Panc1 (cell line): Measurements from ENCODE around the gene MRTFA. TPM values are rescaled to one million over a fixed set of nuclear protein-coding genes. Genes with fewer than 3 reads are reported as not detected.

Experiments used
- ATAC-seq: fragments of 200-7000 bp; cut with Tn5 transposase; 2 replicates; pipeline ENCODE4 v1.9.1; 2020; ENCODE audit warnings: mild to moderate bottlenecking, moderate library complexity
- BruUV-seq: library from RNA; stranded (reverse); fragments of 400-500 nt; replicated peaks from 2 replicates; lab custom pipeline; 2021; lab: Mats Ljungman, UMichigan
- CTCF ChIA-PET: fragments of 300-600 bp; sonication (Branson Sonifier 250); formaldehyde crosslinking; loops from one replicate; lab custom pipeline; 2022; ENCODE audit warnings: antibody characterized with exemption; lab: Charles Lee
- POLR2A ChIA-PET: fragments of 300-600 bp; sonication (Branson Sonifier 250); formaldehyde crosslinking; loops from one replicate; lab custom pipeline; 2022; ENCODE audit warnings: antibody characterized with exemption; lab: Charles Lee
- DNase-seq: peaks from one replicate; pipeline ENCODE4 v3.0.0-alpha.2; 2010; ENCODE audit warnings: low read depth, low spot score
- H3K27ac ChIP-seq: 2 replicates; pipeline ENCODE4 v1.5.1; 2011; ENCODE audit warnings: mild to moderate bottlenecking, low read length, inconsistent platforms
- H3K27me3 ChIP-seq: fragments of 200-500 bp; sonication (Bioruptor generic); 2 replicates; pipeline ENCODE4 v1.6.0; 2014; ENCODE audit warnings: low read length, inconsistent platforms; ENCODE audit not compliant: control insufficient read depth, insufficient read depth
- H3K36me3 ChIP-seq: fragments of 200-500 bp; sonication (Bioruptor generic); 2 replicates; pipeline ENCODE4 v1.5.1; 2014; ENCODE audit warnings: inconsistent platforms, mild to moderate bottlenecking, low read length, moderate library complexity; ENCODE audit not compliant: control insufficient read depth, insufficient read depth
- H3K4me1 ChIP-seq: 2 replicates; pipeline ENCODE4 v1.5.1; 2011; ENCODE audit warnings: inconsistent platforms, mild to moderate bottlenecking, low read length, moderate library complexity; ENCODE audit not compliant: control insufficient read depth, insufficient read depth
- H3K4me3 ChIP-seq, 2 experiments: 2 replicates each; pipeline ENCODE4 v1.5.1; 2011 to 2012; ENCODE audit warnings: low read depth in 2 of 2, low read length in 2 of 2, mild to moderate bottlenecking in 2 of 2, inconsistent platforms in 1 of 2, moderate library complexity in 1 of 2
- H3K9me3 ChIP-seq: fragments of 200-500 bp; sonication (Bioruptor generic); 2 replicates; pipeline ENCODE4 v1.5.1; 2014; ENCODE audit warnings: low read depth, mild to moderate bottlenecking, inconsistent platforms, low read length, moderate library complexity; ENCODE audit not compliant: control insufficient read depth, insufficient read depth
- POLR2AphosphoS5 ChIP-seq: IDR thresholded peaks from 2 replicates; pipeline ENCODE4 v1.6.1; 2012; ENCODE audit warnings: mild to moderate bottlenecking, low read depth, low read length, moderate library complexity
- REST ChIP-seq, 2 experiments: IDR thresholded peaks; 2 replicates each; pipeline ENCODE4 v1.6.1; 2011 to 2012; ENCODE audit warnings: low read depth in 2 of 2, control low read depth in 1 of 2, low read length in 1 of 2, mild to moderate bottlenecking in 1 of 2, moderate library complexity in 1 of 2; ENCODE audit not compliant: insufficient read depth in 1 of 2
- SIN3A ChIP-seq: IDR thresholded peaks from 2 replicates; pipeline ENCODE4 v1.6.1; 2012; ENCODE audit warnings: low read depth, mild to moderate bottlenecking, low read length, moderate library complexity, borderline replicate concordance; ENCODE audit not compliant: insufficient read depth
- TCF7L2 ChIP-seq: IDR thresholded peaks from 2 replicates; pipeline ENCODE4 v1.6.1; 2011; ENCODE audit warnings: mild to moderate bottlenecking, low read depth, low read length, inconsistent platforms
- in situ Hi-C: cut with HindIII; loops from 2 replicates; pipeline ENCODE4 v1.10.0; 2016; ENCODE audit warnings: low sequenced_read_pairs, low pct_unique_long_range_greater_than_20kb
- intact Hi-C: fragments of 100-400 bp; cut with micrococcal nuclease; formaldehyde crosslinking; loops from one replicate; pipeline ENCODE4 v1.10.0; 2022; ENCODE audit not compliant: unreplicated experiment
- total RNA-seq: library from RNA; stranded (reverse); gene quantifications from one replicate; pipeline ENCODE4 v1.2.1, GENCODE V29; 2021; ENCODE audit not compliant: unreplicated experiment
- TF ChIP-seq, protein P1 (sequence below): fragments of 450-650 bp; IDR thresholded peaks from 2 replicates; pipeline ENCODE4 v1.5.1; 2017; ENCODE audit warnings: mild to moderate bottlenecking

The MRTFA gene
- total RNA-seq, 1 experiment from 2014 or later = 62.1 TPM

GRCh38 chr22:40452730-40453487 lies 183.6 kb downstream of the MRTFA start:
- ChIA-PET POLR2A (no interaction called here), CTCF (interaction anchor here (0.7 kb wide), 1 partner anchor 78 kb away, joined by 11 read pairs; no protein-coding TSS in a partner anchor)
- ATAC-seq (no peak), DNase-seq (no peak)
- intact Hi-C loops (no loop called here), in situ Hi-C loops (no loop called here)
- no peaks in the 10 kb centered on the region for H3K27me3 ChIP-seq
- TF ChIP-seq, protein P1, sequence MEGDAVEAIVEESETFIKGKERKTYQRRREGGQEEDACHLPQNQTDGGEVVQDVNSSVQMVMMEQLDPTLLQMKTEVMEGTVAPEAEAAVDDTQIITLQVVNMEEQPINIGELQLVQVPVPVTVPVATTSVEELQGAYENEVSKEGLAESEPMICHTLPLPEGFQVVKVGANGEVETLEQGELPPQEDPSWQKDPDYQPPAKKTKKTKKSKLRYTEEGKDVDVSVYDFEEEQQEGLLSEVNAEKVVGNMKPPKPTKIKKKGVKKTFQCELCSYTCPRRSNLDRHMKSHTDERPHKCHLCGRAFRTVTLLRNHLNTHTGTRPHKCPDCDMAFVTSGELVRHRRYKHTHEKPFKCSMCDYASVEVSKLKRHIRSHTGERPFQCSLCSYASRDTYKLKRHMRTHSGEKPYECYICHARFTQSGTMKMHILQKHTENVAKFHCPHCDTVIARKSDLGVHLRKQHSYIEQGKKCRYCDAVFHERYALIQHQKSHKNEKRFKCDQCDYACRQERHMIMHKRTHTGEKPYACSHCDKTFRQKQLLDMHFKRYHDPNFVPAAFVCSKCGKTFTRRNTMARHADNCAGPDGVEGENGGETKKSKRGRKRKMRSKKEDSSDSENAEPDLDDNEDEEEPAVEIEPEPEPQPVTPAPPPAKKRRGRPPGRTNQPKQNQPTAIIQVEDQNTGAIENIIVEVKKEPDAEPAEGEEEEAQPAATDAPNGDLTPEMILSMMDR = no peak
- no peak for TF ChIP-seq REST (IDR thresholded peaks at IDR 0.05; ENCODE audit: insufficient read depth in 1 of 2, low read depth in 2 of 2, low read length in 1 of 2)
- H3K36me3 ChIP-seq = no peaks in the 10 kb centered on the region
- no peak overlapping the region for H3K27ac ChIP-seq
- no peak overlapping the region for H3K4me3 ChIP-seq
- no peaks in the 10 kb centered on the region for H3K9me3 ChIP-seq
- no TSS peak for BruUV-seq
- peaks cover 9% of the 10 kb centered on the region for H3K4me1 ChIP-seq

DNA sequence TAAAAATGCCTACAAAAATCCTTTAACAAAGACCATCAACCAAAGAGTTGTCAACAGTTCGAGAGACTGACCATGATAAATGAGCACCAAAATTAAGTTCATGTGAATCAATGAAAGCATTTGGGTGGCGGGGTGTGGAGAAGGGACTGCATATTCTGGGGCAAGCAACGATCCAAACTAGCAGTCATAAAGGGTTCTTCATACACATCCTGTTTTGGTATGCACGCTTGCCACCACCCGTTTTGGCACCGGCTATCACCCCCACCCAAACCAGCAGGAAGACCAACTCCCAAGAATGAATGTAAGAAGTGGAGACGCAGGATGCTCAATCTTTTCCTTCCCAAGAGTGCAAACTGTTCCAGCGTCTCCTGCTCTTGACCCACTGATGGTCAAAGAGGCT lies 185.3 kb downstream of the MRTFA start:
- intact Hi-C loops = no loop called here
- POLR2A ChIA-PET = no interaction called here
- in situ Hi-C loops = no loop called here

More for the DNA sequence above, 185.3 kb downstream of the MRTFA start:
- Histone ChIP-seq H3K36me3 (no peaks in the 10 kb centered on the region), H3K27me3 (no peaks in the 10 kb centered on the region), H3K4me1 (peaks cover 9% of the 10 kb centered on the region), H3K27ac (no peak overlapping the region), H3K4me3 (no peak overlapping the region), H3K9me3 (no peaks in the 10 kb centered on the region)
- CTCF ChIA-PET = no interaction called here
- DNase-seq (no peak), ATAC-seq (no peak)
- TF ChIP-seq TCF7L2 (no peak), POLR2AphosphoS5 (no peak), SIN3A (no peak), REST (IDR thresholded peaks at IDR 0.05; ENCODE audit: insufficient read depth in 1 of 2, low read depth in 2 of 2, low read length in 1 of 2) (no peak)
- TF ChIP-seq, protein P1 = no peak
- no TSS peak for BruUV-seq
